Measurements from ENCODE around the gene MGLL. TPM values are rescaled to one million over a fixed set of nuclear protein-coding genes. Genes with fewer than 3 reads are reported as not detected.

The MGLL gene
- total RNA-seq, 4 donors from 2014 or later = 58.9 to 129 (median 96.3) TPM

- ATAC-seq (ENCODE audit: low FRiP score) (no peak), DNase-seq (ENCODE audit: low spot score) (no peak)
- TF ChIP-seq CTCF (IDR thresholded peaks at IDR 0.05) = no peak
Observed at GRCh38 chr3:127646501-127647046, 175.7 kb downstream of the MGLL start.

DNA sequence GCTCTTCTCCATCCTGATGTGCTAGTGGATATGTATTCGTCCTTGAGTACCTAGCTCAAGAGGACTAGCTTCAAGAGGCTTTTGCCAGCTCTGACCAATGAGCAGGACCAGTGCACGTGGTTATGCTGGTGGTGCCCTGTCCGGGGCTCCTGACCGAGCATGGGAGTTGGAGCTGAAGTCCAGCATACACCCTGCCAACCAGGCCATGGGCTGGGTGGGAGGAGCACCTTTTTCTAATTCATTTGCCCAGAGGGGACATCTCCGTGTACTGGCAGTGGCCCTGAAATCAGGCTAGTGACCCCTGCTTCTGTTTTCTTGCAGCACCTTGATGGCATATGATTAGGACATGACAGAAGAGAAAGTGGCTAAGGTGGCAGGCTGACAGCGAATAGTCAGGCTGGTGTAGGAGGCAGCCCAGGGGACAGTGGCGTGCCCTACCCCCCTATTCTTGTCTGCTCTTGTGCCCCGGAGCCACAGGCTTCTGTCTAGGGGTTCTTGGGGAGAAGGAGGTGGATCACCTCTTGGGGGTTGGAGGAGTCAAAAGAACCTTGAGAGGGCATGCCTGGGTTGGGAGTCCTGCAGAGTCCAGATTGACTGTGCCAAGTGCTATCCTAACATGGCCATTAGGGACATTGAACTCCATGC lies 176.8 kb downstream of the MGLL start:
- no peak for ATAC-seq (ENCODE audit: low FRiP score)
- DNase-seq (ENCODE audit: low spot score) = no peak
- TF ChIP-seq CTCF (IDR thresholded peaks at IDR 0.05) = no peak

GRCh38 chr3:127644641-127645370 lies 177.5 kb downstream of the MGLL start:
- no peak for TF ChIP-seq CTCF (IDR thresholded peaks at IDR 0.05)
- DNase-seq (ENCODE audit: low spot score) (no peak), ATAC-seq (ENCODE audit: low FRiP score) (no peak)

DNA sequence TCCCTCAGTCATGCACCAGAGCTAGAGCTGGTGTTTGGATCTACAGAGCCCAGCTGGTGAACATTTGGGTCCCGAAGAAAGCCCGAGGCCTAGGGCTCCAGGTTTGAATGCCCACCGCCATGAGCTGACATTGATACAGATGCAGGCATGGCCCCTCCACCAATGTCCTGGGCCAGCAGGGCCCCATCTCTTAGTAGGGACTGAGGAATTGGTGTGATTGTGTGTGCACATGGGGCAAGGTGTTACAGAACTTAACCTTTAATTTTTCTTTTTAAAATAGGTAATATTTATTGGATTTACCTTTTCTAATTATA lies 182.3 kb downstream of the MGLL start:
- ATAC-seq (ENCODE audit: low FRiP score) (no peak), DNase-seq (ENCODE audit: low spot score) (no peak)
- no peak for TF ChIP-seq CTCF (IDR thresholded peaks at IDR 0.05)

GRCh38 chr3:127639173-127640041 lies 182.9 kb downstream of the MGLL start:
- ATAC-seq (ENCODE audit: low FRiP score) = no peak
- TF ChIP-seq CTCF (IDR thresholded peaks at IDR 0.05) = no peak
- DNase-seq (ENCODE audit: low spot score) = no peak

Other genes starting within 250 kb of the MGLL start
- gene TPRA1, start 231.8 kb downstream of the MGLL start, total RNA-seq = 10 to 100 TPM; 31.4 to 39.0 (median 33.5) TPM
- gene MCM2, start 224.1 kb downstream of the MGLL start, total RNA-seq = 10 to 100 TPM in 1 of 4 donors, 1 to 10 TPM in 3; 2.7 to 10.4 (median 5.9) TPM
- gene PODXL2, start 193.3 kb downstream of the MGLL start, total RNA-seq = 1 to 10 TPM; 1.7 to 6.3 (median 2.9) TPM
- 100 to 1,000 TPM in 1 of 4 donors, 10 to 100 TPM in 3; 19.5 to 114 (median 28.7) TPM for gene ABTB1, start 149.6 kb downstream of the MGLL start, total RNA-seq
- 1 to 10 TPM in 1 of 4 donors, under 1 TPM in 3; 0.48 to 1.9 (median 0.60) TPM for gene KBTBD12, start 92.7 kb upstream of the MGLL start, total RNA-seq
- 100 to 1,000 TPM; 125 to 208 (median 203) TPM for gene SEC61A1, start 229.9 kb upstream of the MGLL start, total RNA-seq